OCI-LY7 (cell line): ENCODE data around the gene SIDT1.

Experiments
- CTCF ChIP-seq: fragments of 200-600 bp; sonication (generic); conservative IDR thresholded peaks from 2 replicates; pipeline ENCODE4 v1.5.1; 2014; ENCODE audit warnings: mild to moderate bottlenecking, antibody characterized with exemption, low read length, moderate library complexity, mixed read lengths
- EZH2phosphoT487 ChIP-seq: fragments of 200-600 bp; sonication (generic); IDR thresholded peaks from 2 replicates; pipeline ENCODE4 v1.6.1; 2018; ENCODE audit warnings: low read depth, borderline replicate concordance, mild to moderate bottlenecking, mixed run types, antibody characterized with exemption, low read length, moderate library complexity, mixed read lengths

GRCh38 chr3:113496924-113497323 lies 35.4 kb upstream of the SIDT1 start:
- no peak for TF ChIP-seq CTCF
- TF ChIP-seq EZH2phosphoT487: no peak
